B cell (primary cell): ENCODE measurements around the gene GNAI3. TPM values are rescaled to one million over a fixed set of nuclear protein-coding genes. Genes with fewer than 3 reads are reported as not detected.

Source experiments
- ATAC-seq: fragments of 200-7000 bp; cut with Tn5 transposase; one replicate; pipeline ENCODE4 v1.10.0; 2021; ENCODE audit warnings: low read depth, mild to moderate bottlenecking, moderate number of reproducible peaks, moderate library complexity
- CTCF ChIA-PET: fragments of 350-600 bp; sonication (Branson Sonifier 250); formaldehyde crosslinking; loops from one replicate; lab custom pipeline; 2021; ENCODE audit warnings: antibody characterized with exemption, inconsistent platforms; lab: Charles Lee
- POLR2A ChIA-PET: fragments of 350-600 bp; sonication (Branson Sonifier 250); formaldehyde crosslinking; loops from one replicate; lab custom pipeline; 2021; ENCODE audit warnings: antibody characterized with exemption; lab: Charles Lee
- DNase-seq: peaks from one replicate; pipeline ENCODE4 v3.0.0; 2013
- H2AFZ ChIP-seq: 2 replicates; pipeline ENCODE4 v1.6.1; 2012; ENCODE audit warnings: mild to moderate bottlenecking, low read depth, low read length; ENCODE audit not compliant: insufficient read depth, poor library complexity, severe bottlenecking
- H3K27ac ChIP-seq, 2 donors: 1 replicate in 1 of 2; 2 replicates in 1 of 2; pipeline ENCODE4 v1.5.1; 2012 to 2013; ENCODE audit warnings: low read length in 2 of 2, mild to moderate bottlenecking in 2 of 2, moderate library complexity in 1 of 2
- H3K27me3 ChIP-seq, 4 experiments: fragments of 200-600 bp in 1 of 4; sonication (generic) in 1 of 4; replicated peaks in 1 of 4; 1 replicate in 2 of 4; 2 replicates in 2 of 4; pipeline versions ENCODE4 v1.6.1 to v1.7.0; 2013 to 2016; ENCODE audit warnings: low read length in 3 of 4, mild to moderate bottlenecking in 2 of 4, mixed read lengths in 1 of 4, moderate library complexity in 1 of 4; ENCODE audit not compliant: insufficient read depth in 4 of 4, control insufficient read depth in 3 of 4; ENCODE audit errors: control extremely low read depth in 1 of 4
- H3K36me3 ChIP-seq, 2 experiments: replicated peaks in 1 of 2; 1 replicate in 1 of 2; 2 replicates in 1 of 2; pipeline versions ENCODE4 v1.6.1 to v1.7.1; 2013; ENCODE audit warnings: low read length in 1 of 2; ENCODE audit not compliant: insufficient read depth in 2 of 2, control insufficient read depth in 1 of 2; ENCODE audit errors: control extremely low read depth in 1 of 2, extremely low read depth in 1 of 2
- H3K4me1 ChIP-seq, 2 donors: fragments of 200-600 bp in 1 of 2; sonication (generic) in 1 of 2; 1 replicate in 1 of 2; 2 replicates in 1 of 2; pipeline versions ENCODE4 v1.5.1 to v1.6.1; 2013 to 2017; ENCODE audit warnings: low read length in 2 of 2; ENCODE audit not compliant: control insufficient read depth in 2 of 2, insufficient read depth in 2 of 2
- H3K4me2 ChIP-seq: replicated peaks from 2 replicates; pipeline ENCODE3; 2012; ENCODE audit warnings: mild to moderate bottlenecking, low read depth, low read length; ENCODE audit not compliant: poor library complexity, severe bottlenecking
- H3K4me3 ChIP-seq, 5 experiments: fragments of 200-600 bp in 1 of 5; sonication (generic) in 1 of 5; 1 replicate in 3 of 5; 2 replicates in 2 of 5; pipeline versions ENCODE4 v1.5.1 to v1.7.0; 2011 to 2016; ENCODE audit warnings: low read length in 4 of 5, mild to moderate bottlenecking in 4 of 5, low read depth in 2 of 5, control low read depth in 1 of 5, moderate library complexity in 1 of 5; ENCODE audit not compliant: insufficient read depth in 1 of 5; ENCODE audit errors: control extremely low read depth in 1 of 5, extremely low read depth in 1 of 5
- H3K79me2 ChIP-seq: fragments of 200-600 bp; sonication (generic); one replicate; pipeline ENCODE4 v1.6.0; 2016; ENCODE audit warnings: low read length; ENCODE audit not compliant: control insufficient read depth, insufficient read depth
- H3K9ac ChIP-seq: fragments of 200-600 bp; sonication (generic); 2 replicates; pipeline ENCODE4 v1.6.1; 2017; ENCODE audit warnings: mild to moderate bottlenecking, low read length, moderate library complexity
- H3K9me3 ChIP-seq, 3 donors: one replicate each; pipeline versions ENCODE4 v1.6.1 to v1.7.1; 2013; ENCODE audit warnings: low read length in 2 of 3; ENCODE audit not compliant: control insufficient read depth in 2 of 3, insufficient read depth in 1 of 3; ENCODE audit errors: control extremely low read depth in 1 of 3
- H4K20me1 ChIP-seq: 2 replicates; pipeline ENCODE4 v1.6.0; 2012; ENCODE audit warnings: mild to moderate bottlenecking, low read length; ENCODE audit not compliant: insufficient read depth, control insufficient read depth, poor library complexity, severe bottlenecking
- H3K27ac Mint-ChIP-seq: one replicate; pipeline ENCODE4 v1.8.0; 2021; ENCODE audit warnings: mixed read lengths
- H3K27me3 Mint-ChIP-seq: one replicate; pipeline ENCODE4 v1.8.0; 2021; ENCODE audit warnings: mixed read lengths
- H3K4me1 Mint-ChIP-seq: one replicate; pipeline ENCODE4 v1.8.0; 2021; ENCODE audit warnings: mixed read lengths
- H3K4me3 Mint-ChIP-seq: one replicate; pipeline ENCODE4 v1.8.0; 2021; ENCODE audit warnings: mixed read lengths
- H3K9me3 Mint-ChIP-seq: one replicate; pipeline ENCODE4 v1.8.0; 2022; ENCODE audit warnings: mixed read lengths; ENCODE audit not compliant: insufficient read depth
- EZH2 ChIP-seq: IDR thresholded peaks from 2 replicates; pipeline ENCODE4 v1.6.1; 2012; ENCODE audit warnings: borderline replicate concordance, low read depth, mild to moderate bottlenecking, moderate library complexity, low read length; ENCODE audit not compliant: insufficient read depth, poor library complexity, severe bottlenecking
- WGBS: methylation state at CpG from one replicate; pipeline ENCODE4 v1.1.5; 2013; ENCODE audit warnings: missing lambda C conversion rate; ENCODE audit not compliant: insufficient coverage; 5-methylcytosine and 5-hydroxymethylcytosine counted together
- intact Hi-C: fragments of 100-400 bp; cut with micrococcal nuclease; formaldehyde crosslinking; loops from one replicate; pipeline ENCODE4 v1.10.0; 2022
- polyA plus RNA-seq: library from polyadenylated mRNA; depleted of rRNA; stranded (reverse); fragments of >200 nt; gene quantifications from 2 replicates; pipeline ENCODE4 v1.2.3, GENCODE V29; 2012
- total RNA-seq, 2 donors: library from RNA; stranded (reverse); fragments of 120-200 nt in 1 of 2; gene quantifications; 1 replicate in 1 of 2; 2 replicates in 1 of 2; pipeline versions ENCODE4 v1.2.3 to v1.2.4, GENCODE V29; 2013 to 2022
- TF ChIP-seq, protein P1 (sequence below): fragments of 200-600 bp; IDR thresholded peaks from one replicate; pipeline ENCODE4 v1.8.0; 2022; ENCODE audit warnings: antibody characterized with exemption, mild to moderate bottlenecking

Gene GNAI3
- total and polyA plus RNA-seq, 2 donors (not counting 1 experiment from before 2014, with no cell fraction given): 1.6 to 8.5 TPM

DNA sequence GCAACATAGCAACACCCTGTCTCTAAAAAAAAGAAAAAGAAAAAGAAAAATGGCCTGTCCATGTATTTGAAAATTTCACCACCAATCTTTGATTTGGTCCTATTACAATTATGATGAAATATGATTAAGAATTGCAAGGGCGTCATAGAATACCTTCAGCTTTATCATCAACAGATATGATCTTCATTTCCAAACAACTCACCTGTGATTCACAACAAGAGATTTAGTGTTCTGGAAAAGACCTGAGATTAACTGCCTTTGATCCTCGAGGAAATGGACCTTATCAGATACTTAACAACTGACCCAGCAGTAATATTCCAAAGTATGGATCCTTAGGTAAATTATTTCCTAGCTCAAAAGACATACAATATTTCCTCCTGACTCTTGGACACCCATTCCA lies 104.0 kb downstream of the GNAI3 start:
- POLR2A ChIA-PET: no interaction called here
- CTCF ChIA-PET: interaction anchor here (0.8 to 5.6 kb wide), 6 partner anchors 9 to 332 kb away, joined by 3 to 90 read pairs (median 16); partner anchors contain the start of gene AHCYL1
- Histone ChIP-seq H3K4me3 (no peak overlapping the region), H3K4me2 (no peak overlapping the region), H2AFZ (no peak overlapping the region), H3K36me3 (no peaks in the 10 kb centered on the region), H4K20me1 (no peaks in the 10 kb centered on the region), H3K79me2 (no peaks in the 10 kb centered on the region), H3K27me3 (peaks cover 0 to 9% (median 3%) of the 10 kb centered on the region in 4 experiments), H3K9ac (no peak overlapping the region), H3K4me1 (peaks cover 11 to 17% of the 10 kb centered on the region in 2 donors), H3K9me3 (no peaks in the 10 kb centered on the region), H3K27ac (no peak overlapping the region)
- no peak for DNase-seq
- WGBS: no CpG with 5 or more reads among the region's 2 CpGs
- Mint-ChIP-seq H3K4me1 (peaks cover 23% of the 10 kb centered on the region), H3K9me3 (no peaks in the 10 kb centered on the region), H3K4me3 (no peak overlapping the region), H3K27me3 (peaks cover 29% of the 10 kb centered on the region), H3K27ac (no peak overlapping the region)
- intact Hi-C loops: loop anchor here (10.0 kb wide), 1 partner anchor 168 kb away; the partner anchor contains the start of gene ATXN7L2
- no peak for ATAC-seq
- no peak for TF ChIP-seq EZH2
- TF ChIP-seq, protein P1, sequence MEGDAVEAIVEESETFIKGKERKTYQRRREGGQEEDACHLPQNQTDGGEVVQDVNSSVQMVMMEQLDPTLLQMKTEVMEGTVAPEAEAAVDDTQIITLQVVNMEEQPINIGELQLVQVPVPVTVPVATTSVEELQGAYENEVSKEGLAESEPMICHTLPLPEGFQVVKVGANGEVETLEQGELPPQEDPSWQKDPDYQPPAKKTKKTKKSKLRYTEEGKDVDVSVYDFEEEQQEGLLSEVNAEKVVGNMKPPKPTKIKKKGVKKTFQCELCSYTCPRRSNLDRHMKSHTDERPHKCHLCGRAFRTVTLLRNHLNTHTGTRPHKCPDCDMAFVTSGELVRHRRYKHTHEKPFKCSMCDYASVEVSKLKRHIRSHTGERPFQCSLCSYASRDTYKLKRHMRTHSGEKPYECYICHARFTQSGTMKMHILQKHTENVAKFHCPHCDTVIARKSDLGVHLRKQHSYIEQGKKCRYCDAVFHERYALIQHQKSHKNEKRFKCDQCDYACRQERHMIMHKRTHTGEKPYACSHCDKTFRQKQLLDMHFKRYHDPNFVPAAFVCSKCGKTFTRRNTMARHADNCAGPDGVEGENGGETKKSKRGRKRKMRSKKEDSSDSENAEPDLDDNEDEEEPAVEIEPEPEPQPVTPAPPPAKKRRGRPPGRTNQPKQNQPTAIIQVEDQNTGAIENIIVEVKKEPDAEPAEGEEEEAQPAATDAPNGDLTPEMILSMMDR: no peak

DNA sequence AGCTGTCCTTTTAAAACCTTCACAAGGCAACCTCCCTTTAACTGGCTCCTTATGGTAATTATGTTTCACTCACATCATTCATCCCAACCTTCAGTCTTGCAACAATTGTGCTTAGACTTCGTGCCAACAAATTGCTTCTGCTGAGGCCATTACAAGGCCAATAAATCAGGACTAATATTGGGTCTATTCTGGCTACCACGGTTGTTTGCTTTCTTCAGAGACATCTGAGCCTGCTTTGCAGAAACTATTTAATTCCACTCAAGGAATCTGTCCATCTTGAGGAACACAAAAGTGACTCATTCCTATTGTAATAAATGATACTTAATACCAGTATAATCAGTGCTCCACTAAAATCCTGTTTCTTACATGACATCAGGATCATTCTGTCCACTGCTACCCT lies 104.9 kb downstream of the GNAI3 start:
- no peak for ATAC-seq
- CTCF ChIA-PET: interaction anchor here (1.3 to 5.6 kb wide), 5 partner anchors 10 to 331 kb away, joined by 3 to 90 read pairs (median 19); partner anchors contain the start of gene AHCYL1
- H3K27ac Mint-ChIP-seq: no peak overlapping the region

More for the DNA sequence above, 104.9 kb downstream of the GNAI3 start:
- H3K4me1 ChIP-seq: peaks cover 11 to 17% of the 10 kb centered on the region in 2 donors
- H2AFZ ChIP-seq: no peak overlapping the region
- Mint-ChIP-seq H3K4me1 (peaks cover 23% of the 10 kb centered on the region), H3K27me3 (peaks cover 29% of the 10 kb centered on the region), H3K4me3 (no peak overlapping the region), H3K9me3 (no peaks in the 10 kb centered on the region)
- no peak overlapping the region for H3K4me3 ChIP-seq
- H3K9me3 ChIP-seq: no peaks in the 10 kb centered on the region
- no peak overlapping the region for H3K4me2 ChIP-seq
- no peak for DNase-seq
- no peak overlapping the region for H3K9ac ChIP-seq
- H4K20me1 ChIP-seq: no peaks in the 10 kb centered on the region
- POLR2A ChIA-PET: no interaction called here
- peaks cover 0 to 4% of the 10 kb centered on the region in 2 experiments for H3K36me3 ChIP-seq
- peaks cover 0 to 9% (median 3%) of the 10 kb centered on the region in 4 experiments for H3K27me3 ChIP-seq
- no CpG with 5 or more reads among the region's 2 CpGs for WGBS
- TF ChIP-seq EZH2: no peak
- TF ChIP-seq, protein P1: no peak
- H3K79me2 ChIP-seq: no peaks in the 10 kb centered on the region
- H3K27ac ChIP-seq: no peak overlapping the region
- intact Hi-C loops: loop anchor here (10.0 kb wide), 1 partner anchor 169 kb away; the partner anchor contains the start of gene ATXN7L2
